BJ (cell line): ENCODE data around the gene FLNB. TPM values are rescaled to one million over a fixed set of nuclear protein-coding genes. Genes with fewer than 3 reads are reported as not detected.

Experiments
- CTCF ChIA-PET: fragments of 350-600 bp; formaldehyde crosslinking; extraction: SDS; loops from one replicate; lab custom pipeline; 2021; ENCODE audit warnings: antibody characterized with exemption, inconsistent platforms; lab: Yijun Ruan, JAX
- POLR2A ChIA-PET: fragments of 300-600 bp; sonication (Branson Sonifier 250); formaldehyde crosslinking; extraction: SDS; loops from one replicate; lab custom pipeline; 2021; ENCODE audit warnings: antibody characterized with exemption; lab: Charles Lee
- DNase-seq: peaks from one replicate; pipeline ENCODE4 v3.0.0-alpha.2; 2011; ENCODE audit warnings: low read depth
- H3K27me3 ChIP-seq: 2 replicates; pipeline ENCODE4 v1.6.0; 2011; ENCODE audit warnings: low read length; ENCODE audit not compliant: control insufficient read depth, insufficient read depth
- H3K36me3 ChIP-seq: 2 replicates; pipeline ENCODE4 v1.5.1; 2011; ENCODE audit warnings: low read length; ENCODE audit not compliant: control insufficient read depth, insufficient read depth
- H3K4me3 ChIP-seq: 2 replicates; pipeline ENCODE4 v1.5.1; 2011; ENCODE audit warnings: low read depth, mild to moderate bottlenecking, control low read depth, low read length
- CTCF ChIP-seq: IDR thresholded peaks from 2 replicates; pipeline ENCODE4 v1.5.1; 2011; ENCODE audit warnings: low read depth, mild to moderate bottlenecking, control low read depth, inconsistent platforms, low read length, moderate library complexity; ENCODE audit not compliant: insufficient read depth
- polyA plus RNA-seq: library from polyadenylated mRNA; depleted of rRNA; stranded (reverse); fragments of >200 nt; gene quantifications from 2 replicates; pipeline ENCODE4 v1.2.3, GENCODE V29; 2011

Gene FLNB
- polyA plus RNA-seq, 1 experiment, result 111 TPM

GRCh38 chr3:58072052-58072762, 64.0 kb downstream of the FLNB start:
- DNase-seq, result no peak
- Histone ChIP-seq H3K4me3 (no peak overlapping the region), H3K27me3 (no peaks in the 10 kb centered on the region), H3K36me3 (no peaks in the 10 kb centered on the region; the same call in 1 of the 2 replicates)
- ChIA-PET POLR2A (no interaction called here), CTCF (interaction anchor here (1.0 to 1.1 kb wide), 2 partner anchors 11 to 114 kb away, joined by 3 read pairs; no protein-coding TSS in a partner anchor)
- TF ChIP-seq CTCF, result no peak

GRCh38 chr3:58072763-58073130, 64.5 kb downstream of the FLNB start:
- no peaks in the 10 kb centered on the region; the same call in 1 of the 2 replicates for H3K36me3 ChIP-seq
- no peaks in the 10 kb centered on the region for H3K27me3 ChIP-seq
- TF ChIP-seq CTCF, result no peak
- ChIA-PET POLR2A (no interaction called here), CTCF (no interaction called here)
- no peak overlapping the region for H3K4me3 ChIP-seq
- no peak for DNase-seq

- Histone ChIP-seq H3K4me3 (no peak overlapping the region), H3K36me3 (no peaks in the 10 kb centered on the region; the same call in 1 of the 2 replicates), H3K27me3 (no peaks in the 10 kb centered on the region)
- CTCF ChIA-PET, result no interaction called here
- no peak for DNase-seq
- no peak for TF ChIP-seq CTCF
- POLR2A ChIA-PET, result no interaction called here
Observed at GRCh38 chr3:58073301-58074108, 65.3 kb downstream of the FLNB start.

- ChIA-PET POLR2A (no interaction called here), CTCF (no interaction called here)
- TF ChIP-seq CTCF, result no peak
- Histone ChIP-seq H3K27me3 (no peaks in the 10 kb centered on the region), H3K36me3 (peaks cover 2% of the 10 kb centered on the region; the same call in 1 of the 2 replicates), H3K4me3 (no peak overlapping the region)
- DNase-seq, result no peak
Observed at GRCh38 chr3:58074116-58074715, 66.0 kb downstream of the FLNB start.

GRCh38 chr3:58074997-58075396, 66.8 kb downstream of the FLNB start:
- DNase-seq, result no peak
- TF ChIP-seq CTCF, result no peak
- H3K36me3 ChIP-seq, result peaks cover 2% of the 10 kb centered on the region; the same call in 1 of the 2 replicates
- H3K4me3 ChIP-seq, result no peak overlapping the region
- CTCF ChIA-PET, result no interaction called here
- H3K27me3 ChIP-seq, result no peaks in the 10 kb centered on the region
- POLR2A ChIA-PET, result no interaction called here
